ENCODE results near the gene RBM33.

- TF ChIP-seq CTCF (IDR thresholded peaks at IDR 0.05 in 8 of 11, conservative IDR thresholded peaks at IDR 0.05 in 3 of 11) (no peak), POLR2A (IDR thresholded peaks at IDR 0.05) (no peak)
These were observed 47.9 kb downstream of the RBM33 start for GRCh38 chr7:155692317-155692716.
